Posterior vena cava (tissue), 2 donors: ENCODE measurements around the gene SLC38A4. TPM values are rescaled to one million over a fixed set of nuclear protein-coding genes. Genes with fewer than 3 reads are reported as not detected.

Experiments
- DNase-seq: peaks from one replicate; pipeline ENCODE4 v3.0.0-alpha.2; 2020; ENCODE audit warnings: low spot score
- intact Hi-C, 2 donors: fragments of 100-400 bp; cut with DNase I; formaldehyde crosslinking; loops; one replicate each; pipeline versions ENCODE4 v1.14.1 to v1.14.2; 2022 to 2023
- total RNA-seq, 2 donors: library from RNA; stranded (reverse); fragmentation: NEBNext Ultra II Directional; extraction: Animal tissue kit (Norgen Biotek cat#: 25700); gene quantifications; one replicate each; pipeline ENCODE4 v1.2.1, GENCODE V29; 2021
- donor health status: DM: yes; HTN: yes; CAD: no.
- donor health status: DM: yes; HTN: yes; CAD: no.

SLC38A4 gene
- total RNA-seq, 2 donors from 2014 or later: 1.0 to 1.5 TPM

DNA sequence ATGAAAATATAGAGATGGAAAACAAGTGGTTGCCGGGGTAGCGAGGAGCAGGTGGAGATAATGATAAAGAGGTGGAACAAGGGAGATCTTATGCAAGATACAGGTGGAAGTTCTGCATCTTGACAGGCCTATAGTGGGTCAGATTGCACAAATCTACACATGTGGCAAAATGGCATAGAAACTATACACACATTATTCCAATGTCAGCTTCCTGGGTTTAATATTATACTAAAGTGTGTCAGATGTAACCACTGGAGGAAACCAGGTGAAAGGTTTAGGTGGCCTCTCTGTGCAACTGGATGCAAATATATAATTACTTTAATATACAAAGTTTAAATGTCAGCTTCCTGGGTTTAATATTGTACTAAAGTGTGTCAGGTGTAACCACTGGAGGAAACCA is 1.1 kb downstream of the SLC38A4 start:
- no peak for DNase-seq
- intact Hi-C loops: no loop called here

DNA sequence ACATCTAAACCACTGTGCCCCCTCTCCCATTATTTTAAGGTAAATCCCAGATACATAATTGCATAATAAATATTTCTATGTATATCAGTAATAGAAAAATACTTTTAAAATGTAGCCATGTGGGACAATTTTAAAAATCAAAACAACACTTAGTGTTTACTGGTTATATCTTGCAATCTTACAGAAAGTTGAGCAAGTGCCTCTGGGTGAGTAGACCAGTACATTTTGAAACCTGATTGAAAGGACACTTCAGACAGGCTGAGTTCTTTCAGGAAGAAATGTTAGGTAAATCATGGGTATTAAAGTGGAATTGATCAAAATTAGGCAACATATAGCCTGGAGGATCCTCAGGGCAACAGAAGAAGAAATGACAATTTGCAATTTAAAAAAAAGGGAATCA is 7.2 kb downstream of the SLC38A4 start:
- intact Hi-C loops: no loop called here

DNA sequence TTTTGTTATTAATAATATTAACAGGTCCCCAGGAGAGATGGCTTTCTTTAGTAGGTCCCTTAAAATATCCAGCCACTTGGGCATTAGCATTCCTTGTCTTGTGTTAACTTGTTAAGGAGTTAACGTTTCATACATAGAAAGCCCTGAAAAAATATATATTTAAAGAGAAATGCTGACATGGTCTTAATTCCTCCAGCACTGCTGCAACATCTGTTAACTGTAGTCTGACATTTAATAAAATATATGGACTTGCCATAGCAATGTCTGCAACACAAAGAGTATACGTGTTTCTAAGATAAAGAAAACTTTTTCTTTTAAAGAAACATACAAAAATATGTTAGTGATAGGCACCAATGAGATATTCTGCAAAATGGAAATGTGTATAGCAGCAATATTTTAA is 10.0 kb downstream of the SLC38A4 start:
- intact Hi-C loops: no loop called here
- DNase-seq: no peak

More for the DNA sequence above, 7.2 kb downstream of the SLC38A4 start:
- DNase-seq: no peak

GRCh38 chr12:46814143-46814542 is 11.7 kb downstream of the SLC38A4 start:
- intact Hi-C loops: no loop called here
- DNase-seq: no peak

- no peak for DNase-seq
- intact Hi-C loops: no loop called here
Observed at GRCh38 chr12:46811185-46811584, 14.6 kb downstream of the SLC38A4 start.

DNA sequence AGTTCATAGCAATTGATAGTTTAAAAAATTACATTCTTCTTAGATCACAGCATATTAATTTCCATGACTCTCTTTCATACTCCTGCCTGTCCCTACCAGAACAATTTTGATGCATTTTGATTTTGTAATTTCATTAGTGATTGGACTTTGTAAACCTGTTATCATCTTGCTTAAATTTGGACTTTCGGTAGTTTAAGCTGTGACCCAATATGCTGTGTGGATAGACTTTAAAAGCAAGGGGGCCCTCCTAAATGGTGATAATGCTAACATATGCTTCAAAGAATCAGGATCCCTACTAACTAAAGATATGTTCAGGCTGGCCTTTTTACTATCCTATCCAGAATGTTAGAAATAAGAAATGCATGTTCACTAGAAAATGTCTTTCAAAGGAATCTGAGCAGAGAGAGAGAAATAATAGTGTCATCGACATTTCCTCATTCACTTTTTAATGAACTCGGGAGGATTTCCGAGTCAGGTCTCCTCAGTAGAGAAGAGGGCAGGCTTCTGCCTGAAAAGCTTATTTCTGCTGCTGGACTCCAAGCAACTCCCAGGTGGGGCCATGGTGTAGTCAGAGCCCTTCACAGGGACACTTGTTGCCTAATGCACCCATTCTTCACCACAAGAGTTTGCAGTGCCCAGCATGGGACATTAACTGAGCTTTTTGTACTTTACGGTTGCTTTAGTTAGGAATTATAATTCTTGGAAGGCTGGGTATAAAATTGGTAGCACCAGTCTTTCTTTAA is 16.7 kb downstream of the SLC38A4 start:
- DNase-seq: no peak
- intact Hi-C loops: no loop called here

- no peak for DNase-seq
- intact Hi-C loops: no loop called here
Observed at GRCh38 chr12:46808317-46808716, 17.5 kb downstream of the SLC38A4 start.

DNA sequence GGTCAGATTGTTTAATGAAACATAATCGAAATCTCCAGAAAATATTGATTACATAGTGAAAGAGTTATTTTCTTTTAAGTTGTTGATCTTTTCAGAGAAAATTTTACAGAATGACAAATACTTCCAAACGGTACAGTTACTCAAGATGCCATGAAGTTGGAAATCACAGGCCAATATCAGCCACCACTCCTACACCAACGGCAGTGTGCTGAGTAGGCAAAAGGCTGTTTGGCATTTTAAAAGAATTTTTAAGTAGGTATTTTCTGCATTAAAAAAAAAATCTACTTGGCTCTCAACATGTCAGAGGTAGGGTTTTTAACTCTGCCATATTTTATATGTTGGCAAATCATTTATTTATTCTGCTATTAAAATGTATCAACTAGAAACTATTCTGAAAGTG is 21.7 kb downstream of the SLC38A4 start:
- DNase-seq: no peak
- intact Hi-C loops: no loop called here

GRCh38 chr12:46803517-46803916 is 22.3 kb downstream of the SLC38A4 start:
- no peak for DNase-seq
- intact Hi-C loops: no loop called here

GRCh38 chr12:46801293-46801692 is 24.5 kb downstream of the SLC38A4 start:
- no peak for DNase-seq
- intact Hi-C loops: no loop called here

GRCh38 chr12:46800160-46800559 is 25.6 kb downstream of the SLC38A4 start:
- no peak for DNase-seq
- intact Hi-C loops: no loop called here

DNA sequence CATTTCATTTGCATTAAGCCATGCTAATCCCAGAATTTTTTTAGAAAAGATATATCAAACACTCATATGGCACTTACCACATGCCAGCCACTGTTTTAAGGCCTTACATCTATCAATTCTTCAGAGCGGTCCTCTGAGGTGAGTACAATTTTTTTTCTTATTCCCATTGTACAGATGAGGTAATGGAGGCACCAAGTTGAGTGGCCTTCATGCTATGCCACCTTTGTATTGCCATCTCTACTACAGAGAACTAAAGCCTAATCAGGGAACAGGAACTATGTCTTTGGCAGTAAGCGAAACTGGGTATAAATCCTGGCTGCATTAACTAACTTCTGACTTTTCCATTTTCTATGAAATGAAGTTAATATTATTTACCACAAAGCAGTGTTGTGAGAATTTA is 27.1 kb downstream of the SLC38A4 start:
- intact Hi-C loops: no loop called here
- DNase-seq: no peak

- intact Hi-C loops: no loop called here
- no peak for DNase-seq
Observed at GRCh38 chr12:46798056-46798455, 27.7 kb downstream of the SLC38A4 start.

- no peak for DNase-seq
- intact Hi-C loops: no loop called here
Observed at GRCh38 chr12:46795988-46796387, 29.8 kb downstream of the SLC38A4 start.

DNA sequence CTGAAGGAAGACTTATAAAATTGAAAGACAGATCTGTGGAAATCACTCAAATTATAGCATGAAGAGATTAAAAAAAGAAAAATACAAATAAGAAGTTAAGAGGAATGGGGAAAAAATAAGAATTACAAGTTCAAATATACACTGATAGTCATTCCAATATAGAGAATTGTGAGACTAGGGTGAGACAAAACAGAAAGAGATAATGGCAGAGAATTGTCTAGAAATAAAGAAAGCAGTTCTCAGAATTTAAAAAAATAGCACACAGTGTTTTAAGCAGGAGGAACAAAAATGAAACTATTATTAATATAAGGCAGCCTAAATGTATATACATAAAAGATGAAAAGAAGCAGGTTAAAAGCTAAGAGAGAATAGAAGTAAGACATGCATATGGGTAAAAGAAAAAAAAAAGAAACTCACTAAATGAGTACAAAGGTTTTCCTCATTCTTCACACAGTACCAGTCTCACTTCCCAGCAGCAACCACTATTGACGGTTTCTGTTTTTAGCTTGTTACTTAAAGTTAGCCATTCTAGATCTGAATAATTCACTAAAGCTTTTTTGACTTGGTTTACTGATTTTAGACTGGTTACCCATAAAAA is 31.1 kb downstream of the SLC38A4 start:
- no peak for DNase-seq
- intact Hi-C loops: no loop called here

DNA sequence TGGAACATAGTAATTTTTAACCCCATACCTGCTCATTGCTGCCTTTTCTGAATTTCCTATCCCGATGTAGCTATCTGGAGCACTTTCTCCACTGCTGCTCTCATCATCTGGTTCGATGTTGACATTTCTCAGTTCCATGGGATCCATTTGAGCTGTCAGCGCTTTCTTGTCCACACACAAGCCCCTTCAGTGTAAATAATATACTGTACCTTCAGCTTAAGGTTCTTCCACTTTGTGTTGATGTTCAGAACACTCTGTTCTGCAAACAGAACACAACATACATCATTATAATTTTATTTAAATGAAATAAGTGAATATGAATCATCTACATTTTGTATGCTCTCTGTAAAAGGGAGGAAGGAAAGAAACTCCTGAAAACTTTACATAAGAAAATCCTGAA is 32.9 kb downstream of the SLC38A4 start:
- no peak for DNase-seq
- intact Hi-C loops: no loop called here

DNA sequence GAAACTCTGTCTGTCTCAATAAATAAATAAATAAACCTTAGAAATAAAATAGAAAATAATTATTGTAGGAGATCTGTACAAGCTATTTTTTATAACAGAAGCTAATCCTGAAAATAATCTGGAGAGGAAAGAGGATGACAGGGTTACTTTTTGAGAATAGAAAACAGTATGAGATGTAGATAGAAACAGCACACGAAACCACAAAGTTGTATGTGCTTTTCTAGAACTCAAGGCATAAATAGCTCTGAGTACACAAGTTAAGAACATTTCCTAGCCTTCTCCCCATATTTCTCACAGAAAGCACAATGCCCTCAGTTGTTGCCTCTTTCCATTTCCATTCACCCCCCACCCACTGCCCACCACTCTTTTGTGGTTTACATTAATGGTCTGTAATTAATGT is 35.7 kb downstream of the SLC38A4 start:
- DNase-seq: no peak
- intact Hi-C loops: no loop called here

- no peak for DNase-seq
- intact Hi-C loops: no loop called here
Observed at GRCh38 chr12:46788072-46788887, 37.5 kb downstream of the SLC38A4 start.

DNA sequence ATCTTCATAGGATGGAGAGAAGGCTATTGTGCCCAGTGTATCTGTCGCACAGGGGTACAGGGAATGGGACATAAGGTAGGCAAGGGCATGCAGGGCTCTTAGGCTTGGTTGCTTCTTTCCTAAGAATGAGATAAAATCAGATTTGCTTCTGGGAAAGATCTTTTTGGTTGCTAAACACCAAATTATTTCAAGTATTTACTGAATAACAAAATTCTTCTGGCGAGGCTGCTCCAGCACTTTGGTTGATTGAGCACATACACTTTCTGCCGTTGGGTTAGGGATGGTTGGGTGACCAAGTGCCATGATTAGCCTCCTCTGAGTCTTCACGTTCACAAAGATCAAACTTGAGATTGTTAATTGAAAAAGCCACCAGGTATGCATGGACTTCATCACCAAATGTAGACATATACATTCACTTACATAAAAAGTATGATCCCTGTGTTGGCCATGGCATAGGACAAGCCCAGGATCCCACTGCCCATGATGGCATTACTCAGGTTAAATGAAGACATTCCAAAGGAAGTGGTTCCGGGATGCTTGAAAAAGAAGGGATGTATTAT is 38.2 kb downstream of the SLC38A4 start:
- no peak for DNase-seq
- intact Hi-C loops: no loop called here

- intact Hi-C loops: no loop called here
- no peak for DNase-seq
Observed at GRCh38 chr12:46786774-46787173, 39.0 kb downstream of the SLC38A4 start.
